CD14-positive monocyte (primary cell): ENCODE measurements around the gene ACSF2. TPM values are rescaled to one million over a fixed set of nuclear protein-coding genes. Genes with fewer than 3 reads are reported as not detected.

Experiments
- DNase-seq, 3 donors: peaks; one replicate each; pipeline ENCODE4 v3.0.0-alpha.2; 2011 to 2022
- H2AFZ ChIP-seq: 2 replicates; pipeline ENCODE4 v1.6.0; 2012; ENCODE audit warnings: mild to moderate bottlenecking, low read depth, low read length, inconsistent platforms; ENCODE audit not compliant: insufficient read depth, poor library complexity, severe bottlenecking
- H3K27ac ChIP-seq, 2 donors: 1 replicate in 1 of 2; 2 replicates in 1 of 2; pipeline ENCODE4 v1.5.1; 2012 to 2013; ENCODE audit warnings: low read length in 2 of 2, control low read depth in 1 of 2, inconsistent platforms in 1 of 2, low read depth in 1 of 2, mild to moderate bottlenecking in 1 of 2
- H3K27me3 ChIP-seq, 2 donors: one replicate each; pipeline versions ENCODE4 v1.6.0 to v1.6.1; 2011 to 2013; ENCODE audit warnings: low read length in 2 of 2; ENCODE audit not compliant: control insufficient read depth in 2 of 2, insufficient read depth in 2 of 2
- H3K36me3 ChIP-seq, 2 donors: replicated peaks in 1 of 2; 1 replicate in 1 of 2; 2 replicates in 1 of 2; pipeline versions ENCODE4 v1.5.1 to v1.6.1; 2012 to 2013; ENCODE audit warnings: low read length in 2 of 2, control low read depth in 1 of 2, inconsistent platforms in 1 of 2, mild to moderate bottlenecking in 1 of 2; ENCODE audit not compliant: insufficient read depth in 2 of 2, control insufficient read depth in 1 of 2
- H3K4me1 ChIP-seq, 2 donors: 1 replicate in 1 of 2; 2 replicates in 1 of 2; pipeline versions ENCODE4 v1.5.1 to v1.6.1; 2012 to 2013; ENCODE audit warnings: low read length in 2 of 2, control low read depth in 1 of 2, inconsistent platforms in 1 of 2, mild to moderate bottlenecking in 1 of 2, moderate library complexity in 1 of 2; ENCODE audit not compliant: insufficient read depth in 2 of 2, control insufficient read depth in 1 of 2
- H3K4me2 ChIP-seq: replicated peaks from 2 replicates; pipeline ENCODE3; 2012; ENCODE audit warnings: low read length, moderate library complexity, mild to moderate bottlenecking; ENCODE audit not compliant: poor library complexity, severe bottlenecking; ENCODE audit errors: extremely low read depth
- H3K4me3 ChIP-seq, 3 experiments: fragments of 200-600 bp in 1 of 3; sonication (generic) in 1 of 3; replicated peaks in 1 of 3; 1 replicate in 2 of 3; 2 replicates in 1 of 3; pipeline ENCODE4 v1.5.1; 2011 to 2013; ENCODE audit warnings: low read length in 3 of 3, mild to moderate bottlenecking in 3 of 3, control low read depth in 2 of 3, low read depth in 2 of 3, inconsistent platforms in 1 of 3, moderate library complexity in 1 of 3
- H3K79me2 ChIP-seq: 2 replicates; pipeline ENCODE4 v1.6.0; 2012; ENCODE audit warnings: mild to moderate bottlenecking, control low read depth, inconsistent platforms, low read length, moderate library complexity; ENCODE audit not compliant: insufficient read depth
- H3K9ac ChIP-seq: 2 replicates; pipeline ENCODE4 v1.6.0; 2017; ENCODE audit warnings: low read length, mild to moderate bottlenecking; ENCODE audit not compliant: insufficient read depth, poor library complexity, severe bottlenecking
- H3K9me3 ChIP-seq, 2 donors: replicated peaks in 1 of 2; 1 replicate in 1 of 2; 2 replicates in 1 of 2; pipeline versions ENCODE4 v1.5.1 to v1.6.1; 2012 to 2013; ENCODE audit warnings: low read length in 2 of 2, control low read depth in 1 of 2; ENCODE audit not compliant: control insufficient read depth in 1 of 2, insufficient read depth in 1 of 2
- H4K20me1 ChIP-seq: 2 replicates; pipeline ENCODE4 v1.6.0; 2012; ENCODE audit warnings: mild to moderate bottlenecking, low read length, control low read depth, moderate library complexity; ENCODE audit not compliant: insufficient read depth
- H3K27ac Mint-ChIP-seq, 7 donors: one replicate each; pipeline ENCODE4 v1.8.0; 2020; ENCODE audit warnings: mild to moderate bottlenecking in 7 of 7, mixed read lengths in 7 of 7, moderate library complexity in 6 of 7, inconsistent platforms in 2 of 7
- H3K27me3 Mint-ChIP-seq, 3 donors: one replicate each; pipeline ENCODE4 v1.8.0; 2021 to 2022; ENCODE audit warnings: low read depth in 3 of 3, mild to moderate bottlenecking in 3 of 3, mixed read lengths in 3 of 3, moderate library complexity in 3 of 3, inconsistent platforms in 1 of 3
- H3K36me3 Mint-ChIP-seq, 2 donors: one replicate each; pipeline ENCODE4 v1.8.0; 2020; ENCODE audit warnings: mixed read lengths in 2 of 2, inconsistent platforms in 1 of 2, mild to moderate bottlenecking in 1 of 2
- H3K4me1 Mint-ChIP-seq: one replicate; pipeline ENCODE4 v1.8.0; 2020; ENCODE audit warnings: mild to moderate bottlenecking, mixed read lengths
- H3K4me3 Mint-ChIP-seq, 2 donors: one replicate each; pipeline ENCODE4 v1.8.0; 2020; ENCODE audit warnings: mild to moderate bottlenecking in 2 of 2, mixed read lengths in 2 of 2, moderate library complexity in 1 of 2
- H3K9me3 Mint-ChIP-seq, 7 donors: one replicate each; pipeline ENCODE4 v1.8.0; 2020 to 2022; ENCODE audit warnings: mixed read lengths in 7 of 7, mild to moderate bottlenecking in 6 of 7, moderate library complexity in 6 of 7, inconsistent platforms in 2 of 7
- WGBS: methylation state at CpG from one replicate; pipeline ENCODE4 v1.1.5; 2013; ENCODE audit warnings: missing lambda C conversion rate; ENCODE audit not compliant: insufficient coverage; 5-methylcytosine and 5-hydroxymethylcytosine counted together
- intact Hi-C, 2 donors: fragments of 100-400 bp; cut with micrococcal nuclease; formaldehyde crosslinking; loops; one replicate each; pipeline versions ENCODE4 v1.15.0 to v1.15.1; 2023
- polyA plus RNA-seq, 3 donors: library from polyadenylated mRNA; depleted of rRNA in 1 of 3; unstranded in 2 of 3; stranded (reverse) in 1 of 3; fragments of 300-500 nt in 2 of 3; fragments of >200 nt in 1 of 3; fragmentation: Illumina TruSeq in 2 of 3; gene quantifications; 1 replicate in 2 of 3; 2 replicates in 1 of 3; pipeline ENCODE4 v1.2.3, GENCODE V29; 2012 to 2021
- TF ChIP-seq, protein P1 (sequence below): fragments of 200-600 bp; IDR thresholded peaks from one replicate; pipeline ENCODE4 v1.8.0; 2022; ENCODE audit warnings: antibody characterized with exemption, mild to moderate bottlenecking

The ACSF2 gene
- polyA plus RNA-seq, 3 donors: 2.8 to 24.4 (median 5.5) TPM

DNA sequence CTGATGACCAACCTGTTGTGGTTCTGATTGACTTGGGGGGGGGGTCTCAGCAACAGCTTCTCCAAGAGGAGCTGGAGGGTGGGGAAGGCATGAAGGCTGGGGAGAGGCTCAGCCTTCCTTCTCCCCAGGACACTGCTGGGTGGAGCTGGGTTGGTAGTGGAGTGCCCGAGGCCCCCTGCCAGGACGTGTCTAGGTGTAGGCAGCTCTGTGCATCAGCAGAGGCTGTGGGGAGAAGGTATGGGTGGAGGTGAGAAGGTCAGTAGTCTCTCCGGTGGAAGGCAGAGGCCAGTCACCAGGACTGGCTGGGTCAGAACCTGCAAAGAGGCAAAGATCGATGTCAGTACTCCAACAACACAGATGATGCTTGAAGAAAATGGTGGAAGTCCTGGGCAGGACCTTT lies 38.7 kb downstream of the ACSF2 start:
- Mint-ChIP-seq H3K27me3 (peaks cover 25 to 30% (median 29%) of the 10 kb centered on the region in 3 donors), H3K36me3 (no peaks in the 10 kb centered on the region), H3K4me1 (peaks cover 10% of the 10 kb centered on the region), H3K4me3 (no peak overlapping the region), H3K27ac (no peak overlapping the region), H3K9me3 (peaks cover 0 to 6% (median 2%) of the 10 kb centered on the region in 7 donors)
- WGBS: 92% methylated on average over 2 of the region's 4 CpGs
- H3K27ac ChIP-seq: no peak overlapping the region
- TF ChIP-seq, protein P1, sequence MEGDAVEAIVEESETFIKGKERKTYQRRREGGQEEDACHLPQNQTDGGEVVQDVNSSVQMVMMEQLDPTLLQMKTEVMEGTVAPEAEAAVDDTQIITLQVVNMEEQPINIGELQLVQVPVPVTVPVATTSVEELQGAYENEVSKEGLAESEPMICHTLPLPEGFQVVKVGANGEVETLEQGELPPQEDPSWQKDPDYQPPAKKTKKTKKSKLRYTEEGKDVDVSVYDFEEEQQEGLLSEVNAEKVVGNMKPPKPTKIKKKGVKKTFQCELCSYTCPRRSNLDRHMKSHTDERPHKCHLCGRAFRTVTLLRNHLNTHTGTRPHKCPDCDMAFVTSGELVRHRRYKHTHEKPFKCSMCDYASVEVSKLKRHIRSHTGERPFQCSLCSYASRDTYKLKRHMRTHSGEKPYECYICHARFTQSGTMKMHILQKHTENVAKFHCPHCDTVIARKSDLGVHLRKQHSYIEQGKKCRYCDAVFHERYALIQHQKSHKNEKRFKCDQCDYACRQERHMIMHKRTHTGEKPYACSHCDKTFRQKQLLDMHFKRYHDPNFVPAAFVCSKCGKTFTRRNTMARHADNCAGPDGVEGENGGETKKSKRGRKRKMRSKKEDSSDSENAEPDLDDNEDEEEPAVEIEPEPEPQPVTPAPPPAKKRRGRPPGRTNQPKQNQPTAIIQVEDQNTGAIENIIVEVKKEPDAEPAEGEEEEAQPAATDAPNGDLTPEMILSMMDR: no peak
- H3K4me2 ChIP-seq: no peak overlapping the region
- no peak overlapping the region for H2AFZ ChIP-seq
- intact Hi-C loops: no loop called here
- H3K4me1 ChIP-seq: peaks cover 5 to 10% of the 10 kb centered on the region in 2 donors
- peaks cover 12 to 28% of the 10 kb centered on the region in 2 donors for H3K27me3 ChIP-seq
- H4K20me1 ChIP-seq: no peaks in the 10 kb centered on the region
- no peaks in the 10 kb centered on the region for H3K36me3 ChIP-seq
- no peaks in the 10 kb centered on the region for H3K79me2 ChIP-seq
- no peak for DNase-seq
- no peaks in the 10 kb centered on the region for H3K9me3 ChIP-seq
- H3K9ac ChIP-seq: no peak overlapping the region
- no peak overlapping the region for H3K4me3 ChIP-seq

DNA sequence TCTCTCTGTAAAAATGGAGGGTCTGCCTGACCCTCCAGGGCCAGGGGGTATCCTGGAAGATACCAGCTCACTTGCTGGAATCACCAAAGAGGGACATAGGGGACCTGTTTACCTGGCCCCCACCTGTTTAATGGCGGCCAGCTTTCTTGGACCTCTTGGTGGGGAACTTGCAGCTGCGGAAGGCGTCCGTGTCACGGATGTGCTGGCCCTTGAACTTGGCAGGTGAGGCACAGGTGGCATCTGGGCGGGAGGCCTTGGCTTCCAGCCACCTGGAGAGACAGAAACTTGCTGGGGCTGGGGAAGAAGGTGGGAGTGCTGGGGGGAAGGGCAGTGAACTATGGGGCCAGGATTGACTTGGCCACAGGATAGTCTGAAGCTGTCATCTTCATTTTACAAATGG lies 39.2 kb downstream of the ACSF2 start:
- H2AFZ ChIP-seq: no peak overlapping the region
- H3K4me2 ChIP-seq: no peak overlapping the region
- no peaks in the 10 kb centered on the region for H3K9me3 ChIP-seq
- Mint-ChIP-seq H3K4me1 (peaks cover 10% of the 10 kb centered on the region), H3K9me3 (peaks cover 0 to 7% (median 2%) of the 10 kb centered on the region in 7 donors), H3K27me3 (peaks cover 28 to 35% (median 33%) of the 10 kb centered on the region in 3 donors), H3K36me3 (no peaks in the 10 kb centered on the region), H3K27ac (no peak overlapping the region), H3K4me3 (no peak overlapping the region)
- intact Hi-C loops: no loop called here
- H3K4me3 ChIP-seq: no peak overlapping the region
- peaks cover 5 to 10% of the 10 kb centered on the region in 2 donors for H3K4me1 ChIP-seq
- H3K79me2 ChIP-seq: no peaks in the 10 kb centered on the region
- no peak overlapping the region for H3K9ac ChIP-seq
- H3K27me3 ChIP-seq: peaks cover 12 to 32% of the 10 kb centered on the region in 2 donors
- TF ChIP-seq, protein P1: no peak
- no peak overlapping the region for H3K27ac ChIP-seq
- DNase-seq: no peak
- 99% methylated on average over 6 of the region's 6 CpGs for WGBS
- H4K20me1 ChIP-seq: no peaks in the 10 kb centered on the region
- no peaks in the 10 kb centered on the region for H3K36me3 ChIP-seq
